Measurements from ENCODE around the gene CNPY4. TPM values are rescaled to one million over a fixed set of nuclear protein-coding genes. Genes with fewer than 3 reads are reported as not detected.

Gene CNPY4
- total RNA-seq, 1 donor from 2014 or later, result 19.3 TPM

DNA sequence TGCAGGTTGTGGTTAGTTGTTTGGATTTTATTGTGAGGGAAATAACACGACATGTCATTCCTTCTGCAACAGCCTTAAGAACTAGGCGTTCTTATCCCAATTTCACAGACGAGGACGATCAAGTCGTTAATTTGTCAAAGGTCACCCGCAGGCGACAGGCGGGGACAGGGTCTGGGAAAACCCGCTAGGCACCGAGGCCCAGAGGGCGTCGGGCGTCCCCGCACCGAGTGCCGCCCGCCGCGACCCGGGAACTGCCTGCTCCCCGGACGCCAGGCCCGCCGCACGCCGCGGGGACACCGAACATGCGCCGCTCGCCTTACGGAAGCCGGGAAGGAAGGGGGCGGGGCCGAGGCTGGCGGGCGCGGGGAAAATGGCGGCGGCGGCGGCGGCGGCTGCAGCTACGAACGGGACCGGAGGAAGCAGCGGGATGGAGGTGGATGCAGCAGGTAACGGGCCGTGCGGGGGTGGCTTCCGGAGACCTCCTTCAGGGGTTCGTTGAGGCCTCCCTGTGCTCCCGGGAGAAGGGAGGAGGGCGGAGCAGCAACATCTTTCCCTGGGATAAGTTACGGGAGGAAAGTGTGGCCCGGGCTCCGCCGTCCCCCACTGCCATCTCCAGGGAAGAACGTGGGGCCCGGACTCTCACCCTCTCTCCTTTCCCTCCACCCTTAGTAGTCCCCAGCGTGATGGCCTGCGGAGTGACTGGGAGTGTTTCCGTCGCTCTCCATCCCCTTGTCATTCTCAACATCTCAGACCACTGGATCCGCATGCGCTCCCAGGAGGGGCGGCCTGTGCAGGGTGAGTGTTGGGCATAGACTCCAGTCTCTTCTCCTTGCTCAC, 30.6 kb upstream of the CNPY4 start, which contains the start of gene COPS6:
COPS6 (plus strand) TSS at position 349 of the 837 bp plus-strand sequence; CDS start at position 371, 22 bp downstream.
- peaks cover 14% of the 10 kb centered on the region for H3K4me1 Mint-ChIP-seq (ENCODE audit: low read depth, unreplicated experiment)
- H3K27ac Mint-ChIP-seq (ENCODE audit: unreplicated experiment), result peak within 1 kb of the TSS; percentile 90

DNA sequence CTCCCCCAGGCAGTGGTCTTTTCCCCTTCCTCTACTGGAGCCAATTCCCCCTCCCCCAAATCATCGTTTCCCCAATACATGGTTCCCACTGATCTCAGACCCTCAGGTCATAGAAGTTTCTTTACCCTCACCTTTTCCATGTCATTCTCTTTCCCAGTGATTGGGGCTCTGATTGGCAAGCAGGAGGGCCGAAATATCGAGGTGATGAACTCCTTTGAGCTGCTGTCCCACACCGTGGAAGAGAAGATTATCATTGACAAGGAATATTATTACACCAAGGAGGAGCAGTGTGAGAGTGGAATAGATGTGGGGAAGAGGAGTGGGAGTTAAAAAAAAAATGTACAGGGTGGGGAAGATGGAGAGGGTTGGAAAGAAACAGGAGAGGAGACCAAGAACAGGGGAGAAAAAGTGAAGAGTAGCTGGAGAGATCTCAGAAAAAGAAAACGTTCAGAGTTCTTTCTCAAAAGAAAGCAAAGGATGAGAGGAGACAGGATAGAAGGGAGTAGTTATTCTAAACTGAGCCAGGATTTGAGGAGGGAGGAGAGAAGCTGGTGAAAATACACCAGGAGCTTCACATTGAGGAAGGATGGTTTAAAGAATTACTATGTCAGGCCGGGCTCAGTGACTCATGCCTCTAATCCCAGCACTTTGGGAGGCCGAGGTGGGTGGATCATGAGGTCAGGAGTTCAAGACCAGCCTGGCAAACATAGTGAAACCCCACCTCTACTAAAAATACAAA, 29.8 kb upstream of the CNPY4 start:
- H3K36me3 Mint-ChIP-seq (ENCODE audit: unreplicated experiment), result no peaks in the 10 kb centered on the region
- H3K4me1 Mint-ChIP-seq (ENCODE audit: low read depth, unreplicated experiment), result peaks cover 15% of the 10 kb centered on the region
- peaks cover 10% of the 10 kb centered on the region for H3K9me3 Mint-ChIP-seq (ENCODE audit: unreplicated experiment)
- TF ChIP-seq, protein P1, sequence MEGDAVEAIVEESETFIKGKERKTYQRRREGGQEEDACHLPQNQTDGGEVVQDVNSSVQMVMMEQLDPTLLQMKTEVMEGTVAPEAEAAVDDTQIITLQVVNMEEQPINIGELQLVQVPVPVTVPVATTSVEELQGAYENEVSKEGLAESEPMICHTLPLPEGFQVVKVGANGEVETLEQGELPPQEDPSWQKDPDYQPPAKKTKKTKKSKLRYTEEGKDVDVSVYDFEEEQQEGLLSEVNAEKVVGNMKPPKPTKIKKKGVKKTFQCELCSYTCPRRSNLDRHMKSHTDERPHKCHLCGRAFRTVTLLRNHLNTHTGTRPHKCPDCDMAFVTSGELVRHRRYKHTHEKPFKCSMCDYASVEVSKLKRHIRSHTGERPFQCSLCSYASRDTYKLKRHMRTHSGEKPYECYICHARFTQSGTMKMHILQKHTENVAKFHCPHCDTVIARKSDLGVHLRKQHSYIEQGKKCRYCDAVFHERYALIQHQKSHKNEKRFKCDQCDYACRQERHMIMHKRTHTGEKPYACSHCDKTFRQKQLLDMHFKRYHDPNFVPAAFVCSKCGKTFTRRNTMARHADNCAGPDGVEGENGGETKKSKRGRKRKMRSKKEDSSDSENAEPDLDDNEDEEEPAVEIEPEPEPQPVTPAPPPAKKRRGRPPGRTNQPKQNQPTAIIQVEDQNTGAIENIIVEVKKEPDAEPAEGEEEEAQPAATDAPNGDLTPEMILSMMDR (IDR thresholded peaks at IDR 0.05; ENCODE audit: partially characterized antibody, unreplicated experiment), result no peak
- peaks cover 10% of the 10 kb centered on the region for H3K27me3 Mint-ChIP-seq (ENCODE audit: unreplicated experiment)
- peak overlapping the region; percentile 5 for H3K27ac Mint-ChIP-seq (ENCODE audit: unreplicated experiment)
- no peak for DNase-seq
- peak overlapping the region; percentile 94 for H3K4me3 Mint-ChIP-seq (ENCODE audit: unreplicated experiment)

More for the DNA sequence above, 30.6 kb upstream of the CNPY4 start, which contains the start of gene COPS6:
- TF ChIP-seq, protein P1 (IDR thresholded peaks at IDR 0.05; ENCODE audit: partially characterized antibody, unreplicated experiment), result no peak
- Mint-ChIP-seq H3K4me3 (ENCODE audit: unreplicated experiment) (peak within 1 kb of the TSS; percentile 94), H3K9me3 (ENCODE audit: unreplicated experiment) (peaks cover 10% of the 10 kb centered on the region), H3K27me3 (ENCODE audit: unreplicated experiment) (peaks cover 10% of the 10 kb centered on the region), H3K36me3 (ENCODE audit: unreplicated experiment) (no peaks in the 10 kb centered on the region)
- peak; percentile 92 for DNase-seq

GRCh38 chr7:100090527-100091410, 28.7 kb upstream of the CNPY4 start:
- TF ChIP-seq, protein P1 (IDR thresholded peaks at IDR 0.05; ENCODE audit: partially characterized antibody, unreplicated experiment), result no peak
- H3K9me3 Mint-ChIP-seq (ENCODE audit: unreplicated experiment), result peaks cover 10% of the 10 kb centered on the region
- H3K36me3 Mint-ChIP-seq (ENCODE audit: unreplicated experiment), result no peaks in the 10 kb centered on the region
- H3K4me3 Mint-ChIP-seq (ENCODE audit: unreplicated experiment), result peak overlapping the region; percentile 49
- no peak for DNase-seq
- no peak overlapping the region for H3K27ac Mint-ChIP-seq (ENCODE audit: unreplicated experiment)
- peaks cover 8% of the 10 kb centered on the region for H3K27me3 Mint-ChIP-seq (ENCODE audit: unreplicated experiment)
- peaks cover 18% of the 10 kb centered on the region for H3K4me1 Mint-ChIP-seq (ENCODE audit: low read depth, unreplicated experiment)

DNA sequence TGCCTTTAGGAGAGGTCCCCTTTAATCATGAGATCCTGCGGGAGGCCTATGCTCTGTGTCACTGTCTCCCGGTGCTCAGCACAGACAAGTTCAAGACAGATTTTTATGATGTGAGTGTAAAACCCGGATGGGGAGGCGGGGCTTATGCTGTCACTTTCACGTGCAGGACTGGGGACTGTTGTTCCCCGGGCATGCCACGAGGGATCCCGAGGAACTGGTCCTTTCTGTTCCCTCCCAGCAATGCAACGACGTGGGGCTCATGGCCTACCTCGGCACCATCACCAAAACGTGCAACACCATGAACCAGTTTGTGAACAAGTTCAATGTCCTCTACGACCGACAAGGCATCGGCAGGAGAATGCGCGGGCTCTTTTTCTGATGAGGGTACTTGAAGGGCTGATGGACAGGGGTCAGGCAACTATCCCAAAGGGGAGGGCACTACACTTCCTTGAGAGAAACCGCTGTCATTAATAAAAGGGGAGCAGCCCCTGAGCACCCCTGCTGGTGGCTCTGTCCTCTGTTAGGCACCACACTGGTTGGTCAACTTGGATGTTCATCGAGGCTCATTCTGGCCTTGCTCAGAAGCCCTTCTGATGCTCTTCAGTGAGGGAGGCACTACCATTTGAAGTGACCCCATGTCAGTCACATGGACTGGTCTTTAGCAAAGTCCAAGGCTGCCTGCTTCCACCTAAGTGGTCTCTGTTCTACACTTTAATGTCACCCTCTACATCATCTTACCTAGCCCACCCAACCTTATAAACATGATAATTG, 27.8 kb upstream of the CNPY4 start:
- Mint-ChIP-seq H3K9me3 (ENCODE audit: unreplicated experiment) (peaks cover 11% of the 10 kb centered on the region), H3K4me1 (ENCODE audit: low read depth, unreplicated experiment) (peaks cover 18% of the 10 kb centered on the region), H3K36me3 (ENCODE audit: unreplicated experiment) (no peaks in the 10 kb centered on the region), H3K4me3 (ENCODE audit: unreplicated experiment) (peak overlapping the region; percentile 6), H3K27ac (ENCODE audit: unreplicated experiment) (peak overlapping the region; percentile 5), H3K27me3 (ENCODE audit: unreplicated experiment) (peaks cover 8% of the 10 kb centered on the region)
- TF ChIP-seq, protein P1 (IDR thresholded peaks at IDR 0.05; ENCODE audit: partially characterized antibody, unreplicated experiment), result no peak
- no peak for DNase-seq

All from glutamatergic neuron (in vitro differentiated cells).